Tibial artery (tissue), 4 donors: Measurements from ENCODE around the gene MIB2.

ENCODE experiments used
- DNase-seq, 2 donors: peaks; one replicate each; pipeline ENCODE4 v3.0.0-alpha.2; 2019
- H3K27ac ChIP-seq, 2 donors: fragments of 200-600 bp; sonication (generic) in 1 of 2; 1 replicate in 1 of 2; 2 replicates in 1 of 2; pipeline ENCODE4 v1.5.1; 2018 to 2019; ENCODE audit warnings: mild to moderate bottlenecking in 1 of 2
- H3K27me3 ChIP-seq, 2 donors: fragments of 200-600 bp; sonication (generic) in 1 of 2; one replicate each; pipeline versions ENCODE4 v1.5.1 to v1.6.0; 2016 to 2019
- H3K36me3 ChIP-seq, 3 donors: fragments of 200-600 bp; sonication (generic) in 2 of 3; one replicate each; pipeline ENCODE4 v1.5.1; 2016 to 2019; ENCODE audit warnings: mild to moderate bottlenecking in 2 of 3
- H3K4me1 ChIP-seq, 4 donors: fragments of 200-600 bp; sonication (generic) in 2 of 4; 1 replicate in 3 of 4; 2 replicates in 1 of 4; pipeline ENCODE4 v1.5.1; 2016 to 2019
- H3K4me3 ChIP-seq, 2 donors: fragments of 200-600 bp; sonication (generic) in 1 of 2; 1 replicate in 1 of 2; 2 replicates in 1 of 2; pipeline ENCODE4 v1.5.1; 2018 to 2019; ENCODE audit warnings: mild to moderate bottlenecking in 2 of 2
- H3K9me3 ChIP-seq, 3 donors: fragments of 200-600 bp; sonication (generic) in 1 of 3; one replicate each; pipeline ENCODE4 v1.5.1; 2016 to 2019
- CTCF ChIP-seq, 2 experiments: fragments of 200-600 bp in 1 of 2; fragments of 450-650 bp in 1 of 2; IDR thresholded peaks; one replicate each; pipeline ENCODE4 v1.5.1; 2017 to 2019; ENCODE audit warnings: antibody characterized with exemption in 2 of 2, mild to moderate bottlenecking in 1 of 2, moderate library complexity in 1 of 2
- intact Hi-C: fragments of 100-400 bp; cut with DNase I; formaldehyde crosslinking; loops from one replicate; pipeline ENCODE4 v1.15.0; 2023; ENCODE audit warnings: low total_unique reads

MIB2 gene

DNA sequence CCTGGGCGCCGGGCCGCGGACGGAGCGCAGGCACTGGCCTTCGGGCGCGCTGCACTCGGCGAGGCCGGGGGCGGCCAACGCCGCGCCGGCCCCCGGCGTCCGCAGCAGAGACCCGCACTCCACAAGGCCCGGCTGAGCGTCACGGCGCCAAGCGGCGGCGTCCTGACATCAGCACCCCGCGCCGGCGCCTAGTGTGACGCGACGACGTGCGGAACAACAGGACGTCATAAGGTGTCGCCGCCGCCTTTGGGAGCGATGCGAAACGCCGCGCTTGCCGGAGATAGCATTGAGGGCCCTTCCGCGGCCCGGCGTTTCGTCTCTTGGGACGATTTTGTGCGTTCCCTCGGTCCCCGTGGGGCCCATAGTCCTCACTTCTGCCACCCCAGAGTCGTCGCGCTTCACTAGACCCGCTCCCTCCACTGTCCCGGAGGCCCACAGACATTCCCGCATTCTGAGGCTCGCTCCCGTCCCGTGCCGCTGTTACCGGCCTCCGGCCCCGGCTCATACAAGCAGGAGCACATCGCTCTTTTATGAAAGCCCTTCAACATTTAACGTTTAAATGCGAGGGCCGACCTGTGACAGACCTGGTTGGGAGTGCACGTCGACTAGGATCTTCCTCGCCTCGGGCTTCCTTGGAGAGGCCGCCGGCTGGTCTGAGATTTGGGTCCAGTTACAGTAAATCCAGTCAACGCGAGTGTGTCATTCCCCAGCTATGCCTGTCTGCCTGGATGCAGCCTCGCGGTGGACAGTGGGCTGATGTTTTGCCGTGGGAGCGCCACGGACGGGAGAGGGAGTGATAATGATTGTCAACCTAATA lies 40.4 kb upstream of the MIB2 start, which contains the start of gene SSU72:
Gene SSU72 (minus strand): TSS at position 143 of the 817 bp plus-strand sequence. CDS start 306 bp downstream, outside the sequence.
- Histone ChIP-seq H3K27me3 (no peaks in the 10 kb centered on the region), H3K9me3 (no peaks in the 10 kb centered on the region), H3K36me3 (peaks cover 0 to 8% (median 0%) of the 10 kb centered on the region in 3 donors), H3K27ac (peak within 1 kb of the TSS; percentile 98), H3K4me3 (peak within 1 kb of the TSS; percentile 81 to 95), H3K4me1 (peaks cover 0 to 41% (median 22%) of the 10 kb centered on the region in 4 donors)
- intact Hi-C loops = loop anchor here (2.0 kb wide), 1 partner anchor 40 kb away; the partner anchor contains the start of gene MIB2
- TF ChIP-seq CTCF (IDR thresholded peaks at IDR 0.05) = peak in 1 of 2 experiments; percentile 27
- peak; percentile 92 to 93 for DNase-seq

GRCh38 chr1:1577367-1578011 lies 37.8 kb upstream of the MIB2 start:
- no peaks in the 10 kb centered on the region for H3K9me3 ChIP-seq
- peaks cover 0 to 21% (median 12%) of the 10 kb centered on the region in 4 donors for H3K4me1 ChIP-seq
- no peaks in the 10 kb centered on the region for H3K36me3 ChIP-seq
- intact Hi-C loops = no loop called here
- no peak for DNase-seq
- TF ChIP-seq CTCF (IDR thresholded peaks at IDR 0.05) = no peak
- no peak overlapping the region for H3K4me3 ChIP-seq
- peaks cover 0 to 9% of the 10 kb centered on the region in 2 donors for H3K27me3 ChIP-seq
- H3K27ac ChIP-seq = no peak overlapping the region

DNA sequence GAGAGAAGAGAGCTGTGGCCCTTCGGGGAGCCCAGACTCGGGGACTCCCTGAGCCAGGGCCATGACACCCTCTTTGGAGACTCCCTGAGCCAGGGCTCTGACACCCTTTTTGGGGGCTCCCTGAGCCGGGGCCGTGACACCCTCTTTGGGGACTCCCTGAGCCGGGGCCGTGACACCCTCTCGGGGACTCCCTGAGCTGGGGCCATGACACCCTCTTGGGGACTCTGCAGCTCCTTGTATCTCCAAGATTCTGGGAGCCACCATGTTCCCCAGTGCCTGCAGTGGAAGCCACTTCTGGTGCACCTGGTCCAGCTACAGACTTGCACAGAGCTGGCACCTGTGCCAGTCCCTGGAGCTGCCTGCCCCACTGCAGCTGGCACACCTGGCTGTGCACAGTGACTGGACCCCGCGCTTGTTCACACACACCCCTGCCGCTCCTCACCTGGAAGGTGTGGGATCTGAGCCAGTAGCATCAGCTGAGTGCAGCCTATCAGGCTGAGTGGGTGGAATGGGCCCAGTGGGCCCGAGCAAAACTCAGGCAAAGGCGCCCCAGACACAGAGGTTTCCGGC lies 36.8 kb upstream of the MIB2 start:
- TF ChIP-seq CTCF (IDR thresholded peaks at IDR 0.05) = no peak
- no peaks in the 10 kb centered on the region for H3K36me3 ChIP-seq
- intact Hi-C loops = no loop called here

GRCh38 chr1:1582585-1583346 lies 32.5 kb upstream of the MIB2 start:
- no peak for TF ChIP-seq CTCF (IDR thresholded peaks at IDR 0.05)
- no peak overlapping the region for H3K4me3 ChIP-seq
- no peaks in the 10 kb centered on the region for H3K4me1 ChIP-seq
- H3K9me3 ChIP-seq = no peaks in the 10 kb centered on the region
- no peak for DNase-seq
- H3K27me3 ChIP-seq = peaks cover 0 to 40% of the 10 kb centered on the region in 2 donors
- no peaks in the 10 kb centered on the region for H3K36me3 ChIP-seq
- H3K27ac ChIP-seq = no peak overlapping the region
- intact Hi-C loops = no loop called here

More for the DNA sequence above, 36.8 kb upstream of the MIB2 start:
- no peak for DNase-seq
- Histone ChIP-seq H3K4me3 (no peak overlapping the region), H3K27me3 (peaks cover 0 to 13% of the 10 kb centered on the region in 2 donors), H3K27ac (no peak overlapping the region), H3K9me3 (no peaks in the 10 kb centered on the region), H3K4me1 (peaks cover 0 to 11% (median 6%) of the 10 kb centered on the region in 4 donors)

- DNase-seq = no peak
- Histone ChIP-seq H3K27me3 (peaks cover 0 to 42% of the 10 kb centered on the region in 2 donors), H3K9me3 (no peaks in the 10 kb centered on the region), H3K4me1 (no peaks in the 10 kb centered on the region), H3K36me3 (no peaks in the 10 kb centered on the region), H3K4me3 (no peak overlapping the region), H3K27ac (no peak overlapping the region)
- intact Hi-C loops = no loop called here
- TF ChIP-seq CTCF (IDR thresholded peaks at IDR 0.05) = no peak
These were observed 31.8 kb upstream of the MIB2 start for GRCh38 chr1:1583347-1584010.
